Smooth muscle cell (in vitro differentiated cells): ENCODE data around the gene SPAG6. TPM values are rescaled to one million over a fixed set of nuclear protein-coding genes. Genes with fewer than 3 reads are reported as not detected.

Source experiments
- DNase-seq: peaks from one replicate; lab custom pipeline; 2025; ENCODE audit not compliant: unreplicated experiment; lab: John Stamatoyannopoulos, UW
- H2AFZ ChIP-seq: fragments of 200-600 bp; sonication (generic); 2 replicates; pipeline ENCODE4 v1.6.0; 2016; ENCODE audit warnings: antibody characterized with exemption, low read depth, mild to moderate bottlenecking
- H3F3A ChIP-seq: fragments of 200-600 bp; sonication (generic); 2 replicates; pipeline ENCODE4 v1.6.0; 2017; ENCODE audit warnings: antibody characterized with exemption, low read depth
- H3K27ac ChIP-seq: fragments of 200-600 bp; sonication (generic); 2 replicates; pipeline ENCODE4 v1.5.1; 2016; ENCODE audit warnings: low read depth, mild to moderate bottlenecking
- H3K27me3 ChIP-seq: fragments of 200-600 bp; sonication (generic); 2 replicates; pipeline ENCODE4 v1.6.1; 2016; ENCODE audit warnings: low read depth, mild to moderate bottlenecking
- H3K36me3 ChIP-seq: fragments of 200-600 bp; sonication (generic); 2 replicates; pipeline ENCODE4 v1.5.1; 2016; ENCODE audit warnings: low read depth
- H3K4me1 ChIP-seq: fragments of 200-600 bp; sonication (generic); 2 replicates; pipeline ENCODE4 v1.5.1; 2016; ENCODE audit warnings: low read depth
- H3K4me2 ChIP-seq: fragments of 200-600 bp; sonication (generic); 2 replicates; pipeline ENCODE4 v1.6.0; 2016; ENCODE audit warnings: mild to moderate bottlenecking
- H3K4me3 ChIP-seq: fragments of 200-600 bp; sonication (generic); 2 replicates; pipeline ENCODE4 v1.5.1; 2016; ENCODE audit warnings: mild to moderate bottlenecking
- H3K79me2 ChIP-seq: fragments of 200-600 bp; sonication (generic); 2 replicates; pipeline ENCODE4 v1.6.0; 2016; ENCODE audit warnings: low read depth, mild to moderate bottlenecking
- H3K9ac ChIP-seq: fragments of 200-600 bp; sonication (generic); 2 replicates; pipeline ENCODE4 v1.6.0; 2016; ENCODE audit warnings: low read depth
- H3K9me3 ChIP-seq: fragments of 200-600 bp; sonication (generic); replicated peaks from 2 replicates; pipeline ENCODE4 v1.5.1; 2016; ENCODE audit warnings: low read depth
- H4K20me1 ChIP-seq: fragments of 200-600 bp; sonication (generic); 2 replicates; pipeline ENCODE4 v1.6.0; 2016; ENCODE audit warnings: low read depth
- CTCF ChIP-seq: fragments of 200-600 bp; sonication (generic); IDR thresholded peaks from 2 replicates; pipeline ENCODE4 v1.5.1; 2017; ENCODE audit warnings: borderline replicate concordance, mild to moderate bottlenecking, antibody characterized with exemption; ENCODE audit not compliant: insufficient read depth, poor library complexity, severe bottlenecking
- WGBS: methylation state at CpG from one replicate; pipeline ENCODE4 v1.1.7; 2016; ENCODE audit warnings: low lambda C conversion rate; 5-methylcytosine and 5-hydroxymethylcytosine counted together
- polyA plus RNA-seq: library from polyadenylated mRNA; unstranded; fragments of >200 nt; fragmentation: Nextera tagmentation; extraction: Ambion mirVana; gene quantifications from 2 replicates; pipeline ENCODE4 v1.2.1, GENCODE V29; 2016
- small RNA-seq: library from RNA; depleted of rRNA; stranded (forward); fragments of <200 nt; gene quantifications from one replicate; pipeline ENCODE3, GENCODE V24; 2014
- total RNA-seq: library from RNA; depleted of rRNA; stranded (reverse); fragments of >200 nt; gene quantifications from 2 replicates; pipeline ENCODE4 v1.2.3, GENCODE V29; 2014

Gene SPAG6
- total and polyA plus RNA-seq, 2 experiments from 2014 or later = 0.61 TPM; not detected in 1

- no peak for TF ChIP-seq CTCF
- H4K20me1 ChIP-seq = no peaks in the 10 kb centered on the region
- DNase-seq = no peak
- H3K79me2 ChIP-seq = no peaks in the 10 kb centered on the region
- H3K36me3 ChIP-seq = no peaks in the 10 kb centered on the region
- H3K9ac ChIP-seq = no peak overlapping the region
- H3K4me2 ChIP-seq = no peak overlapping the region
- peaks cover 20% of the 10 kb centered on the region for H3K27me3 ChIP-seq
- H3K4me1 ChIP-seq = no peaks in the 10 kb centered on the region
- H3K27ac ChIP-seq = no peak overlapping the region
- WGBS = 92% methylated on average over 5 of the region's 5 CpGs
- no peak overlapping the region for H2AFZ ChIP-seq
- H3F3A ChIP-seq = no peaks in the 10 kb centered on the region
- no peak overlapping the region for H3K4me3 ChIP-seq
- H3K9me3 ChIP-seq = no peaks in the 10 kb centered on the region
Measured at GRCh38 chr10:22464966-22465629, 119.8 kb downstream of the SPAG6 start.

GRCh38 chr10:22466763-22467334, 121.6 kb downstream of the SPAG6 start:
- no peaks in the 10 kb centered on the region for H4K20me1 ChIP-seq
- no peaks in the 10 kb centered on the region for H3K4me1 ChIP-seq
- H2AFZ ChIP-seq = no peak overlapping the region
- H3K79me2 ChIP-seq = no peaks in the 10 kb centered on the region
- no peak overlapping the region for H3K4me2 ChIP-seq
- no peaks in the 10 kb centered on the region for H3K36me3 ChIP-seq
- DNase-seq = no peak
- 92% methylated on average over 3 of the region's 3 CpGs for WGBS
- H3K27me3 ChIP-seq = peaks cover 35% of the 10 kb centered on the region
- H3K9ac ChIP-seq = no peak overlapping the region
- no peaks in the 10 kb centered on the region for H3K9me3 ChIP-seq
- no peak overlapping the region for H3K27ac ChIP-seq
- H3F3A ChIP-seq = no peaks in the 10 kb centered on the region
- no peak for TF ChIP-seq CTCF
- no peak overlapping the region for H3K4me3 ChIP-seq

Small RNA genes lying within 50 kb of the gene (small RNA-seq; reads per million reads assigned to genes)
- not detected for gene AL158211.3

Other genes starting within 250 kb of the SPAG6 start
- not detected in 2 replicates for gene EBLN1, start 127.5 kb upstream of the SPAG6 start, total RNA-seq
- not detected in 2 replicates for gene EBLN1, start 127.5 kb upstream of the SPAG6 start, polyA plus RNA-seq
- 44.3 and 99.0 TPM in 2 replicates for gene COMMD3, start 29.1 kb upstream of the SPAG6 start, total RNA-seq
- gene COMMD3, start 29.1 kb upstream of the SPAG6 start, polyA plus RNA-seq = 78.1 and 80.6 TPM in 2 replicates
- gene BMI1, start 24.4 kb upstream of the SPAG6 start, total RNA-seq = 34.5 and 51.1 TPM in 2 replicates
- 10.4 and 11.4 TPM in 2 replicates for gene BMI1, start 24.4 kb upstream of the SPAG6 start, polyA plus RNA-seq